Caco-2 (cell line): ENCODE data around the gene CIB2. TPM values are rescaled to one million over a fixed set of nuclear protein-coding genes. Genes with fewer than 3 reads are reported as not detected.
A peak's percentile ranks its signal among the peaks of the same experiment; 100 is the strongest.

Experiments used
- BruUV-seq: library from RNA; stranded (reverse); fragments of 400-500 nt; replicated peaks from 2 replicates; lab custom pipeline; 2021; lab: Mats Ljungman, UMichigan
- CTCF ChIA-PET: fragments of 300-600 bp; sonication (Branson Sonifier 250); formaldehyde crosslinking; loops from one replicate; lab custom pipeline; 2022; ENCODE audit warnings: antibody characterized with exemption; lab: Charles Lee
- POLR2A ChIA-PET: fragments of 300-600 bp; sonication (Branson Sonifier 250); formaldehyde crosslinking; loops from one replicate; lab custom pipeline; 2022; ENCODE audit warnings: antibody characterized with exemption; lab: Charles Lee
- DNase-seq, 2 experiments: peaks; one replicate each; pipeline versions ENCODE4 v3.0.0 to v3.0.0-alpha.2; 2020 to 2022
- H3K27me3 ChIP-seq: replicated peaks from 2 replicates; pipeline ENCODE4 v1.6.0; 2011; ENCODE audit warnings: low read length; ENCODE audit not compliant: control insufficient read depth, insufficient read depth
- H3K36me3 ChIP-seq: 2 replicates; pipeline ENCODE4 v1.5.1; 2011; ENCODE audit warnings: low read length; ENCODE audit not compliant: control insufficient read depth, insufficient read depth
- H3K4me1 ChIP-seq: fragments of 250-450 bp; sonication (Bioruptor Pico); 2 replicates; pipeline ENCODE4 v1.5.1; 2020; ENCODE audit warnings: mild to moderate bottlenecking
- H3K4me3 ChIP-seq: 2 replicates; pipeline ENCODE4 v1.5.1; 2011; ENCODE audit warnings: low read depth, mild to moderate bottlenecking, control low read depth, low read length
- H3K9me3 ChIP-seq: fragments of 250-450 bp; sonication (Bioruptor Pico); 2 replicates; pipeline ENCODE4 v1.5.1; 2020; ENCODE audit warnings: mild to moderate bottlenecking, moderate library complexity
- H3K27ac Mint-ChIP-seq: one replicate; pipeline ENCODE4 v1.8.0; 2022; ENCODE audit warnings: mixed read lengths; ENCODE audit not compliant: unreplicated experiment
- H3K27me3 Mint-ChIP-seq: one replicate; pipeline ENCODE4 v1.8.0; 2022; ENCODE audit warnings: mixed read lengths; ENCODE audit not compliant: insufficient read depth, unreplicated experiment
- H3K36me3 Mint-ChIP-seq: one replicate; pipeline ENCODE4 v1.8.0; 2022; ENCODE audit warnings: mild to moderate bottlenecking, mixed read lengths; ENCODE audit not compliant: insufficient read depth, unreplicated experiment
- H3K4me1 Mint-ChIP-seq: one replicate; pipeline ENCODE4 v1.8.0; 2022; ENCODE audit warnings: low read depth, mixed read lengths; ENCODE audit not compliant: unreplicated experiment
- H3K4me3 Mint-ChIP-seq: one replicate; pipeline ENCODE4 v1.8.0; 2022; ENCODE audit warnings: mild to moderate bottlenecking, moderate library complexity, mixed read lengths; ENCODE audit not compliant: unreplicated experiment
- H3K9me3 Mint-ChIP-seq: one replicate; pipeline ENCODE4 v1.8.0; 2022; ENCODE audit warnings: mixed read lengths; ENCODE audit not compliant: unreplicated experiment
- CTCF ChIP-seq, 2 experiments: fragments of 200-600 bp in 1 of 2; IDR thresholded peaks; 1 replicate in 1 of 2; 2 replicates in 1 of 2; pipeline versions ENCODE4 v1.5.1 to v1.8.0; 2011 to 2022; ENCODE audit warnings: antibody characterized with exemption in 1 of 2, control low read depth in 1 of 2, inconsistent platforms in 1 of 2, low read depth in 1 of 2, low read length in 1 of 2, mild to moderate bottlenecking in 1 of 2, moderate library complexity in 1 of 2; ENCODE audit not compliant: insufficient read depth in 1 of 2, severe bottlenecking in 1 of 2, unreplicated experiment in 1 of 2
- intact Hi-C: fragments of 100-400 bp; cut with micrococcal nuclease; formaldehyde crosslinking; loops from one replicate; pipeline ENCODE4 v1.10.0; 2022; ENCODE audit not compliant: unreplicated experiment
- total RNA-seq: library from RNA; stranded (reverse); gene quantifications from 2 replicates; pipeline ENCODE4 v1.2.3, GENCODE V29; 2022

Gene CIB2
- total RNA-seq, 1 experiment from 2014 or later: 0.75 TPM

GRCh38 chr15:78139578-78139977 is 8.3 kb upstream of the CIB2 start:
- Mint-ChIP-seq H3K27ac (no peak overlapping the region), H3K4me1 (peaks cover 13% of the 10 kb centered on the region), H3K9me3 (no peaks in the 10 kb centered on the region), H3K27me3 (no peaks in the 10 kb centered on the region), H3K4me3 (no peak overlapping the region), H3K36me3 (no peaks in the 10 kb centered on the region)
- POLR2A ChIA-PET: no interaction called here
- H3K9me3 ChIP-seq: no peaks in the 10 kb centered on the region
- H3K4me3 ChIP-seq: no peak overlapping the region
- no peaks in the 10 kb centered on the region for H3K36me3 ChIP-seq
- no TSS peak for BruUV-seq
- no peaks in the 10 kb centered on the region; the same call in 1 of the 2 replicates for H3K4me1 ChIP-seq
- intact Hi-C loops: no loop called here
- no peak for TF ChIP-seq CTCF (IDR thresholded peaks at IDR 0.05; ENCODE audit: insufficient read depth in 1 of 2, low read depth in 1 of 2, low read length in 1 of 2, severe bottlenecking in 1 of 2, unreplicated experiment in 1 of 2)
- H3K27me3 ChIP-seq: no peaks in the 10 kb centered on the region
- CTCF ChIA-PET: interaction anchor here (1.8 kb wide), 1 partner anchor 56 kb away, joined by 5 read pairs; no protein-coding TSS in a partner anchor
- no peak for DNase-seq

- no peaks in the 10 kb centered on the region for H3K27me3 ChIP-seq
- CTCF ChIA-PET: no interaction called here
- POLR2A ChIA-PET: no interaction called here
- no peak overlapping the region for H3K4me3 ChIP-seq
- peaks cover 18% of the 10 kb centered on the region for H3K4me1 ChIP-seq
- Mint-ChIP-seq H3K27me3 (no peaks in the 10 kb centered on the region), H3K27ac (no peak overlapping the region), H3K4me1 (peaks cover 13% of the 10 kb centered on the region), H3K9me3 (no peaks in the 10 kb centered on the region), H3K36me3 (peaks cover 6% of the 10 kb centered on the region), H3K4me3 (no peak overlapping the region)
- no peaks in the 10 kb centered on the region for H3K36me3 ChIP-seq
- intact Hi-C loops: loop anchor here (5.0 kb wide), 1 partner anchor 108 kb away; no protein-coding TSS in a partner anchor
- BruUV-seq: no TSS peak
- DNase-seq: peak in 1 of 2 experiments; percentile 21
- H3K9me3 ChIP-seq: no peaks in the 10 kb centered on the region
- no peak for TF ChIP-seq CTCF (IDR thresholded peaks at IDR 0.05; ENCODE audit: insufficient read depth in 1 of 2, low read depth in 1 of 2, low read length in 1 of 2, severe bottlenecking in 1 of 2, unreplicated experiment in 1 of 2)
These were observed 2.6 kb upstream of the CIB2 start for GRCh38 chr15:78133801-78134200.

GRCh38 chr15:78130466-78131294 is 565 bp downstream of the CIB2 start:
- no TSS peak for BruUV-seq

More at GRCh38 chr15:78130466-78131294, 565 bp downstream of the CIB2 start:
- Histone ChIP-seq H3K4me1 (peaks cover 18% of the 10 kb centered on the region), H3K27me3 (no peaks in the 10 kb centered on the region), H3K9me3 (no peaks in the 10 kb centered on the region), H3K36me3 (no peaks in the 10 kb centered on the region), H3K4me3 (no peak overlapping the region)
- DNase-seq: no peak
- intact Hi-C loops: loop anchor here (1.0 to 5.0 kb wide), 2 partner anchors 65 to 112 kb away; no protein-coding TSS in a partner anchor
- peaks cover 6% of the 10 kb centered on the region for H3K36me3 Mint-ChIP-seq
- H3K9me3 Mint-ChIP-seq: no peaks in the 10 kb centered on the region
- no peak for TF ChIP-seq CTCF (IDR thresholded peaks at IDR 0.05; ENCODE audit: insufficient read depth in 1 of 2, low read depth in 1 of 2, low read length in 1 of 2, severe bottlenecking in 1 of 2, unreplicated experiment in 1 of 2)
- H3K4me1 Mint-ChIP-seq: peaks cover 9% of the 10 kb centered on the region
- H3K4me3 Mint-ChIP-seq: peak overlapping the region; percentile 70
- H3K27ac Mint-ChIP-seq: peak overlapping the region; percentile 39
- ChIA-PET CTCF (interaction anchor here (0.6 to 2.5 kb wide), 4 partner anchors 65 to 292 kb away, joined by 3 to 16 read pairs (median 4); no protein-coding TSS in a partner anchor), POLR2A (no interaction called here)
- H3K27me3 Mint-ChIP-seq: no peaks in the 10 kb centered on the region
